NOMO-1 (cell line): ENCODE data around the gene RPTOR.

Source experiments
- DNase-seq, 2 experiments: peaks; one replicate each; lab custom pipeline; 2025; ENCODE audit not compliant: unreplicated experiment in 2 of 2; lab: John Stamatoyannopoulos, UW

Gene RPTOR

GRCh38 chr17:80660527-80661198 is 116.0 kb downstream of the RPTOR start:
- no peak for DNase-seq

- DNase-seq = no peak
Measured at GRCh38 chr17:80662557-80662956, 117.9 kb downstream of the RPTOR start.

- DNase-seq = no peak
Measured at GRCh38 chr17:80663781-80664206, 119.2 kb downstream of the RPTOR start.

GRCh38 chr17:80664217-80664790 is 119.7 kb downstream of the RPTOR start:
- DNase-seq = no peak

- DNase-seq = no peak
Measured at GRCh38 chr17:80665792-80666191, 121.2 kb downstream of the RPTOR start.

- no peak for DNase-seq
Measured at GRCh38 chr17:80666867-80667266, 122.2 kb downstream of the RPTOR start.

- no peak for DNase-seq
Measured at GRCh38 chr17:80667462-80668277, 123.0 kb downstream of the RPTOR start.

GRCh38 chr17:80668375-80669148 is 123.9 kb downstream of the RPTOR start:
- DNase-seq = no peak

GRCh38 chr17:80671039-80671824 is 126.6 kb downstream of the RPTOR start:
- no peak for DNase-seq

- DNase-seq = no peak
Measured at GRCh38 chr17:80671825-80672110, 127.1 kb downstream of the RPTOR start.

GRCh38 chr17:80673152-80673920 is 128.7 kb downstream of the RPTOR start:
- peak; percentile 18 to 52 for DNase-seq

GRCh38 chr17:80675438-80676095 is 130.9 kb downstream of the RPTOR start:
- DNase-seq = no peak

GRCh38 chr17:80676096-80676466 is 131.4 kb downstream of the RPTOR start:
- no peak for DNase-seq

GRCh38 chr17:80676564-80676963 is 131.9 kb downstream of the RPTOR start:
- no peak for DNase-seq

GRCh38 chr17:80677214-80677756 is 132.6 kb downstream of the RPTOR start:
- DNase-seq = no peak

GRCh38 chr17:80679816-80680215 is 135.2 kb downstream of the RPTOR start:
- no peak for DNase-seq

GRCh38 chr17:80681215-80681614 is 136.6 kb downstream of the RPTOR start:
- no peak for DNase-seq

- no peak for DNase-seq
Measured at GRCh38 chr17:80682372-80682771, 137.7 kb downstream of the RPTOR start.

GRCh38 chr17:80683625-80684104 is 139.0 kb downstream of the RPTOR start:
- DNase-seq = no peak
